Right lobe of liver (tissue), 6 donors: ENCODE data around the gene LNX1. TPM values are rescaled to one million over a fixed set of nuclear protein-coding genes. Genes with fewer than 3 reads are reported as not detected.

Experiments used
- ATAC-seq, 4 donors: fragments of 200-7000 bp; cut with Tn5 transposase; one replicate each; pipeline ENCODE4 v1.9.1; 2020; ENCODE audit warnings: mild to moderate bottlenecking in 4 of 4, moderate library complexity in 4 of 4
- DNase-seq, 3 donors: peaks; one replicate each; pipeline ENCODE4 v3.0.0-alpha.2; 2020
- H3K27ac ChIP-seq, 3 donors: fragments of 200-600 bp; one replicate each; pipeline ENCODE4 v1.8.0; 2022
- H3K27me3 ChIP-seq, 2 donors: fragments of 200-600 bp; one replicate each; pipeline ENCODE4 v1.8.0; 2022
- H3K36me3 ChIP-seq, 4 donors: fragments of 200-600 bp; sonication (generic) in 1 of 4; one replicate each; pipeline versions ENCODE4 v1.5.1 to v1.8.0; 2017 to 2022; ENCODE audit warnings: control low read depth in 1 of 4
- H3K4me1 ChIP-seq, 4 donors: fragments of 200-600 bp; sonication (generic) in 1 of 4; one replicate each; pipeline versions ENCODE4 v1.5.1 to v1.8.0; 2017 to 2022; ENCODE audit warnings: control low read depth in 1 of 4
- H3K4me3 ChIP-seq, 3 donors: fragments of 200-600 bp; one replicate each; pipeline ENCODE4 v1.8.0; 2022
- H3K9me3 ChIP-seq, 4 donors: fragments of 200-600 bp; sonication (generic) in 1 of 4; one replicate each; pipeline versions ENCODE4 v1.5.1 to v1.8.0; 2017 to 2022; ENCODE audit warnings: control low read depth in 1 of 4
- CTCF ChIP-seq, 4 donors: fragments of 200-600 bp in 3 of 4; fragments of 450-650 bp in 1 of 4; IDR thresholded peaks; one replicate each; pipeline versions ENCODE4 v1.5.1 to v1.8.0; 2016 to 2022; ENCODE audit warnings: antibody characterized with exemption in 4 of 4, mild to moderate bottlenecking in 2 of 4
- POLR2A ChIP-seq: fragments of 450-650 bp; IDR thresholded peaks from one replicate; pipeline ENCODE4 v1.6.1; 2017; ENCODE audit warnings: antibody characterized with exemption, mild to moderate bottlenecking
- WGBS: methylation state at CpG from one replicate; pipeline ENCODE4 v1.1.6; 2018; ENCODE audit warnings: low coverage, low lambda C conversion rate; ENCODE audit not compliant: insufficient coverage; ENCODE audit errors: missing lambda C conversion rate; 5-methylcytosine and 5-hydroxymethylcytosine counted together
- intact Hi-C, 2 donors: fragments of 100-400 bp; cut with DNase I; formaldehyde crosslinking; loops; one replicate each; pipeline versions ENCODE4 v1.11.2 to v1.14.1; 2022
- total RNA-seq, 6 experiments: library from RNA; depleted of rRNA in 2 of 6; stranded (reverse); fragments of >200 nt in 2 of 6; fragmentation: NEBNext Ultra II Directional in 3 of 6; extraction: Animal tissue kit (Norgen Biotek cat#: 25700) in 3 of 6; gene quantifications; one replicate each; pipeline versions ENCODE4 v1.1.0 to v1.2.4, GENCODE V29; 2016 to 2023
- donor health status: DM: no; HTN: yes; CAD: no.
- donor health status: DM: no; HTN: no; CAD: no.
- donor health status: DM: no; HTN: no; CAD: no.
- donor health status: DM: no; HTN: yes; CAD: no.
- donor health status: DM: no; HTN: yes; CAD: no.

The LNX1 gene
- total RNA-seq, 6 experiments from 2014 or later, result 1.3 to 6.0 (median 3.9) TPM

GRCh38 chr4:53511014-53511413 is 80.3 kb downstream of the LNX1 start:
- Histone ChIP-seq H3K27me3 (no peaks in the 10 kb centered on the region), H3K4me3 (no peak overlapping the region), H3K27ac (no peak overlapping the region), H3K4me1 (peaks cover 0 to 5% (median 0%) of the 10 kb centered on the region in 4 donors), H3K36me3 (no peaks in the 10 kb centered on the region), H3K9me3 (no peaks in the 10 kb centered on the region)
- DNase-seq (no peak), ATAC-seq (no peak)
- WGBS, result 26% methylated on average over 3 of the region's 3 CpGs
- intact Hi-C loops, result no loop called here
- TF ChIP-seq CTCF (IDR thresholded peaks at IDR 0.05) (no peak), POLR2A (no peak)

- ATAC-seq (no peak), DNase-seq (no peak)
- no peaks in the 10 kb centered on the region for H3K27me3 ChIP-seq
- H3K4me1 ChIP-seq, result peaks cover 0 to 5% (median 0%) of the 10 kb centered on the region in 4 donors
- no peak overlapping the region for H3K27ac ChIP-seq
- 2% methylated on average over 5 of the region's 5 CpGs for WGBS
- TF ChIP-seq POLR2A (no peak), CTCF (IDR thresholded peaks at IDR 0.05) (no peak)
- H3K4me3 ChIP-seq, result no peak overlapping the region
- no peaks in the 10 kb centered on the region for H3K9me3 ChIP-seq
- no peaks in the 10 kb centered on the region for H3K36me3 ChIP-seq
- intact Hi-C loops, result no loop called here
Measured at GRCh38 chr4:53510321-53510720, 81.0 kb downstream of the LNX1 start.

- DNase-seq, result no peak
- Histone ChIP-seq H3K27ac (peak overlapping the region in 2 of 3 donors; percentile 7 to 40), H3K4me3 (no peak overlapping the region), H3K27me3 (no peaks in the 10 kb centered on the region), H3K9me3 (no peaks in the 10 kb centered on the region), H3K4me1 (peaks cover 0 to 5% (median 0%) of the 10 kb centered on the region in 4 donors), H3K36me3 (no peaks in the 10 kb centered on the region)
- TF ChIP-seq POLR2A (no peak), CTCF (IDR thresholded peaks at IDR 0.05) (no peak)
- 18% methylated on average over 1 of the region's 1 CpG for WGBS
- peak; percentile 9 to 67 (median 57) for ATAC-seq
- intact Hi-C loops, result no loop called here
Measured at GRCh38 chr4:53508446-53508845, 82.8 kb downstream of the LNX1 start.

GRCh38 chr4:53507671-53508286 is 83.5 kb downstream of the LNX1 start:
- Histone ChIP-seq H3K36me3 (no peaks in the 10 kb centered on the region), H3K9me3 (no peaks in the 10 kb centered on the region), H3K4me1 (peaks cover 0 to 5% (median 0%) of the 10 kb centered on the region in 4 donors), H3K27ac (peak overlapping the region; percentile 21 to 52 (median 29)), H3K27me3 (no peaks in the 10 kb centered on the region), H3K4me3 (peak overlapping the region in 1 of 3 donors; percentile 23)
- no peak for TF ChIP-seq POLR2A
- TF ChIP-seq CTCF (IDR thresholded peaks at IDR 0.05), result no peak
- ATAC-seq (peak; percentile 89 to 96 (median 90)), DNase-seq (peak; percentile 71 to 92 (median 77))
- intact Hi-C loops, result no loop called here
- WGBS, result 25% methylated on average over 8 of the region's 17 CpGs
